ENCODE measurements around the gene RFPL3. TPM values are rescaled to one million over a fixed set of nuclear protein-coding genes. Genes with fewer than 3 reads are reported as not detected.

Gene RFPL3
- total and polyA plus RNA-seq, 10 of the 15 experiments (the other 5 are each of a cell fraction or from before 2014, with no cell fraction given), result not detected

- TF ChIP-seq, protein P1, sequence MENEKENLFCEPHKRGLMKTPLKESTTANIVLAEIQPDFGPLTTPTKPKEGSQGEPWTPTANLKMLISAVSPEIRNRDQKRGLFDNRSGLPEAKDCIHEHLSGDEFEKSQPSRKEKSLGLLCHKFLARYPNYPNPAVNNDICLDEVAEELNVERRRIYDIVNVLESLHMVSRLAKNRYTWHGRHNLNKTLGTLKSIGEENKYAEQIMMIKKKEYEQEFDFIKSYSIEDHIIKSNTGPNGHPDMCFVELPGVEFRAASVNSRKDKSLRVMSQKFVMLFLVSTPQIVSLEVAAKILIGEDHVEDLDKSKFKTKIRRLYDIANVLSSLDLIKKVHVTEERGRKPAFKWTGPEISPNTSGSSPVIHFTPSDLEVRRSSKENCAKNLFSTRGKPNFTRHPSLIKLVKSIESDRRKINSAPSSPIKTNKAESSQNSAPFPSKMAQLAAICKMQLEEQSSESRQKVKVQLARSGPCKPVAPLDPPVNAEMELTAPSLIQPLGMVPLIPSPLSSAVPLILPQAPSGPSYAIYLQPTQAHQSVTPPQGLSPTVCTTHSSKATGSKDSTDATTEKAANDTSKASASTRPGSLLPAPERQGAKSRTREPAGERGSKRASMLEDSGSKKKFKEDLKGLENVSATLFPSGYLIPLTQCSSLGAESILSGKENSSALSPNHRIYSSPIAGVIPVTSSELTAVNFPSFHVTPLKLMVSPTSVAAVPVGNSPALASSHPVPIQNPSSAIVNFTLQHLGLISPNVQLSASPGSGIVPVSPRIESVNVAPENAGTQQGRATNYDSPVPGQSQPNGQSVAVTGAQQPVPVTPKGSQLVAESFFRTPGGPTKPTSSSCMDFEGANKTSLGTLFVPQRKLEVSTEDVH (IDR thresholded peaks at IDR 0.05; ENCODE audit: low read depth, partially characterized antibody), result no peak
- TF ChIP-seq MXI1 (IDR thresholded peaks at IDR 0.05; ENCODE audit: low read depth, low read length) (no peak), SMAD1 (IDR thresholded peaks at IDR 0.05; ENCODE audit: low read depth, partially characterized antibody) (no peak), CREB1 (IDR thresholded peaks at IDR 0.05; ENCODE audit: low read depth) (no peak), HDAC2 (IDR thresholded peaks at IDR 0.05) (no peak), RCOR1 (conservative IDR thresholded peaks at IDR 0.05; ENCODE audit: low read depth, low read length) (no peak), USF1 (IDR thresholded peaks at IDR 0.05; ENCODE audit: borderline replicate concordance, extremely low read length, insufficient read depth, low read depth, low read length) (no peak), FOXK2 (IDR thresholded peaks at IDR 0.05) (no peak), CEBPB (IDR thresholded peaks at IDR 0.05; ENCODE audit: borderline replicate concordance in 1 of 2, low read depth in 2 of 2, low read length in 2 of 2) (no peak), E4F1 (IDR thresholded peaks at IDR 0.05; ENCODE audit: borderline replicate concordance, partially characterized antibody) (no peak), RAD51 (IDR thresholded peaks at IDR 0.05) (no peak)
Measured at GRCh38 chr22:32396255-32396654, 38.6 kb downstream of the RFPL3 start (continued).

All from GM12878 (cell line).